Posterior cingulate gyrus (tissue), 11 donors: ENCODE data around the gene UBE2I.
"Not testable (repeated sequence)": the region's sequence is repeated elsewhere in the genome, so short reads cannot be mapped to it uniquely, and the experiment has no call there.

Source experiments
- DNase-seq, 10 donors: peaks; one replicate each; pipeline versions ENCODE4 v3.0.0 to v3.0.0-alpha.2; 2020 to 2021; ENCODE audit warnings: mixed read lengths in 3 of 10
- intact Hi-C: fragments of 100-400 bp; cut with DNase I; formaldehyde crosslinking; loops from one replicate; pipeline ENCODE4 v1.15.1; 2023

The UBE2I gene

GRCh38 chr16:1308977-1309885, at the start of gene UBE2I:
TSS of gene UBE2I (plus strand) at chr16:1309636. CDS start at chr16:1314031, 4,395 bp downstream.
- DNase-seq = peak; percentile 98 to 100 (median 99)
- intact Hi-C loops = loop anchor here (10.0 kb wide), 1 partner anchor 96 kb away; no protein-coding TSS in a partner anchor

GRCh38 chr16:1259760-1260068, 49.7 kb upstream of the UBE2I start:
- DNase-seq = peak in 1 of 10 donors; percentile 59
- intact Hi-C loops = no loop called here

GRCh38 chr16:1260101-1260680, 49.2 kb upstream of the UBE2I start:
- intact Hi-C loops = no loop called here
- DNase-seq = peak in 1 of 10 donors; percentile 79

GRCh38 chr16:1261131-1261892, 48.1 kb upstream of the UBE2I start:
- no peak for DNase-seq
- intact Hi-C loops = no loop called here

GRCh38 chr16:1262210-1262845, 47.1 kb upstream of the UBE2I start:
- no peak for DNase-seq
- intact Hi-C loops = no loop called here

GRCh38 chr16:1262846-1263221, 46.6 kb upstream of the UBE2I start:
- intact Hi-C loops = no loop called here
- no peak for DNase-seq

- intact Hi-C loops = no loop called here
- no peak for DNase-seq
Measured at GRCh38 chr16:1263591-1264344, 45.7 kb upstream of the UBE2I start.

GRCh38 chr16:1264345-1265089, 44.9 kb upstream of the UBE2I start:
- intact Hi-C loops = no loop called here
- DNase-seq = no peak

- intact Hi-C loops = no loop called here
- no peak for DNase-seq
Measured at GRCh38 chr16:1265090-1265630, 44.3 kb upstream of the UBE2I start.

- intact Hi-C loops = no loop called here
- no peak for DNase-seq
Measured at GRCh38 chr16:1265826-1266225, 43.6 kb upstream of the UBE2I start.

- intact Hi-C loops, DNase-seq: not testable (repeated sequence)
Measured at GRCh38 chr16:1269418-1269817, 40.0 kb upstream of the UBE2I start.

- intact Hi-C loops = no loop called here
Measured at GRCh38 chr16:1271380-1271723, 38.1 kb upstream of the UBE2I start.

GRCh38 chr16:1271724-1272413, 37.6 kb upstream of the UBE2I start:
- intact Hi-C loops = not testable (repeated sequence)
- peak in 3 of 10 donors; percentile 4 to 20 (median 18) for DNase-seq

More at GRCh38 chr16:1271380-1271723, 38.1 kb upstream of the UBE2I start:
- no peak for DNase-seq

- no peak for DNase-seq
- intact Hi-C loops = no loop called here
Measured at GRCh38 chr16:1272453-1273198, 36.8 kb upstream of the UBE2I start.

- DNase-seq = no peak
- intact Hi-C loops = no loop called here
Measured at GRCh38 chr16:1273816-1274215, 35.6 kb upstream of the UBE2I start.

GRCh38 chr16:1274767-1275166, 34.7 kb upstream of the UBE2I start:
- intact Hi-C loops = no loop called here
- no peak for DNase-seq

GRCh38 chr16:1275791-1276579, 33.5 kb upstream of the UBE2I start:
- intact Hi-C loops = no loop called here
- DNase-seq = no peak
